Stimulated activated CD4-positive, alpha-beta T cell treated with anti-CD3 and anti-CD28 coated beads, Interleukin-12 subunit alpha, Interleukin-12 subunit beta, amount 100 ng/mL, for 48 hours (primary cell): ENCODE results near the gene PTPRC.

ENCODE experiments used
- DNase-seq, 3 donors: peaks; one replicate each; pipeline ENCODE4 v3.0.0-alpha.2; 2020; ENCODE audit warnings: low read depth in 2 of 3, low spot score in 1 of 3

Gene PTPRC

DNA sequence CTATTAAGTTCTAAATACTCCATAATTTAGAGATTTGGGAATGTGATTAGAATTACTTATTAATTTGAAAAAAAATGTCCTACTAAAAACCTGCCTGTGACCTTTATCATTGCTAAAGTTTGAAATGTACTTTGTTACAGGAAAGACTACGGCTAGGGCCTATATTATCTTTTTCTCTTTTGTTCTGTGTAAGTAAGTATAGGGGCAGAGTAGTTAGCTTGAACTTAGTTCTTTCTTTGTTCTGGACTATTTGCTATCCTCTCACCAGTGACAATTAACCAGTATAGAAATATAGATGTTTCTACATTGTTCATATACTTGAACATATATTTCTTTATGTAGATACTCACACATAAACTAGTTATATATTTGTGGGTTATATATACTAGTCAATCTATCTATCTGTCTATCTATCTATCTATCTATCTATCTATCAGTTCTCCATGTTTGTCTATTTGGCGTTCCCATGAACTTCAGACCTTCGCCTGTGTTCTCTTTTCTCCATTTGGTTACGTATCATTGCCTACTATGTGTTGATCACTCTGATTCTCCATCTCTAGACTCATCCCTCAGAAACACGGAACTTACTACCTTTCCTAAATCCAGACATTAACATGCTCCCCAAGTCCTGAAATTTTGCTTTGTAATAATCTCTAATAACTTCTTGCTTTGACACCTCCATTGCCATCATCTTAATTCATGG is 3.3 kb downstream of the PTPRC start:
- no peak for DNase-seq

DNA sequence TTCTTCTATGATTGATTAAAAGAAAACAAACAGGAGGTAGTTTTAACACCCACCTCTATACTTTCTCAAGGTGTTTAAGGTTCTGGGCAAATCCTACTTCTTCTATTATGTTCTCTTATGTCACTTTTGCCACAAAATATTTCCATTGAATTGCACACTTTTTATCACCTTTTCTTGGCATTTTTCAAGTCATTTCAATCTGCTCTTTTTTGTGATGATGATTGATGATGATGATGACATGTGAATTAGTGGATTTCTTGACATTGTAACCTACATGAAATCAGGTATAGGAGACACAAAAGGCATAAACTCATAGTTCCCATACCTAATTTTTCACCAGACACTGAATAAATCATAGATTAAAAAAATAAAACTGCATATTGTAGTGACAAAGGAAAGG is 4.1 kb downstream of the PTPRC start:
- no peak for DNase-seq

DNA sequence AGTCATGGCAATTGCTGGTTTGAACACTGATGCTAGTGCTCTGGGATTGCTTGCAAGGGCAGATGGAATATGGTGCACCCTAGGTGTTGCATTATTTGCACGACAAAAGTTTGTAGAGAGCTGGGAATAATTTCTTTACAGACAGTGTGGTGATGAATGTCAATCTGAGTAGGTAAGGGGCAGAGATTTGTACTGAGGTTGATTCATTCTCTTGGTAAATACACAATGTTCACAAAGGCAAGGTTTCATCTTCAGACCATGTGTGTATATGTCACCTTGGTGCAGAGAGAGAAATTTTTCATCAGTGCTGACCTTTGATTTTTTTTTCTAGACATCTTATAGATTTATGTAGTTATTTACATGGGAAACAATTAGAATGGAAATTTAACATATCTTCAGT is 5.0 kb downstream of the PTPRC start:
- no peak for DNase-seq

DNA sequence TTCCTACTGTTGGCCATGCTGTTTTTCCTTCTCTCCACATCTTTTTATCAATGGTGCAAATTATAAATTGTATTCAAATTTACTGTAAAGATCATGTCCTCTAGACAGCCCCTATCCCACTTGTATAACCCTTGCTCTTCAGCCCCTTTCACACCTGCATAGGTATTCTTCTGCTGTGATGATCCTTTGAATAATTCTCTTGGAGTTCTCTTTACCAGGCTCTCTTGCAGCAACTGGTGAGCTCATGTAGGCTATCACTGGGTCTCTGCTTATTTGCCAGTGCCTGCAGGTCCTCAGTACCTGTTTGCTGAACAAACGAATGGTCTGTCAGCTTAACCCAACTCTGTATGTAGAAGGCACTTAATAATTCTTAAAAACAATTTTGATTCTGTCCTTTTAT is 8.2 kb downstream of the PTPRC start:
- DNase-seq: no peak

DNA sequence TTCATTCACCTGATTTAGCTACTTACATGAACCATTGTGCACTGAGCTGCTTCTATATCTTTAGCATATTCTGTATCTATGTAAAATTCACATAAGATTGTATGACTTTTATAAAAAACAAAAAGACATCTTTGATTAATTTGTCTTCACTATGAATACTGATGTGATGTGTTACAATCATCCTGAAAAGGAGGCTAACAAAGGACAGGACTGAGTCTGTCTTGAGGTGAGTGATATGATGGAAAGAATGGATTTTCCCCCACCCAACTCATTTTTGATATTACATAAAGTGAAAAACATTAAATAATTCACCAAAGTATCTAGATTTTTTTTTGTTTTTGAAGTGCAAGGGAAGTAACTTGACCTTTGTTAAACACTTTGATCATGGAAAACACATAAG is 9.8 kb downstream of the PTPRC start:
- DNase-seq: no peak

DNA sequence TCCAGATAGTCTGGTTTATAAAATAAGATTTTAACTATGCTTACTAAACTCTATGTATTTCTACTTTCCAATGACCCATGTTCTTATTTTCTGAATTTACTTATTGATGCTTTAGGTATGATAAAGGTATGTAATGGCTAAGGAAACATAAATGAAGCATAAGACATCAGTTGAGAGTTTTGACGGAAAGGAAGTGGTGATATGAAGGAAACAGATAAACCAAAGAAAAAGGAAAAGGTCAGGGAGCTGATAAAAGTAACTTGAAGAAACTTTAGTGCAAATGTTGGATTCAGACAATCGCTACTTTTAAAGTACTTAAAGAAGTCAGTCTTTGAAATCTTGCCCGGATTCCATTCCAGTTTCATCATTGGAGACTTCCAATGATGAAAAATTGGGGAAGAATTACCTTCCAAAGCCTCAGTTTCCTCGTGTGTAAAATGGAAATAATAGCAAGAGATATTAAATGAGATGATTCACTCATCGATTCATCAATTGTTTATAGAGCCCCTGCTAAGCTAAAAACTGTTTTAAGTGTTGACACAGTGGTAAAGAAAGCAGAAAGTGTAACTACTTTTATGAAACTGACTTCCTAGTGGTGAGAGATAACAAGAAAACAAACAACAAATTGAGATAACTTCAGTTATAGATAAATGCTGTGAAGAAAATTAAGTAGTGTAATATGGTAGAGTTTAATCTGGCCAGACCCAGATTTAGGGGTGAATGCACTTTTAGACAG is 10.6 kb downstream of the PTPRC start:
- no peak for DNase-seq

DNA sequence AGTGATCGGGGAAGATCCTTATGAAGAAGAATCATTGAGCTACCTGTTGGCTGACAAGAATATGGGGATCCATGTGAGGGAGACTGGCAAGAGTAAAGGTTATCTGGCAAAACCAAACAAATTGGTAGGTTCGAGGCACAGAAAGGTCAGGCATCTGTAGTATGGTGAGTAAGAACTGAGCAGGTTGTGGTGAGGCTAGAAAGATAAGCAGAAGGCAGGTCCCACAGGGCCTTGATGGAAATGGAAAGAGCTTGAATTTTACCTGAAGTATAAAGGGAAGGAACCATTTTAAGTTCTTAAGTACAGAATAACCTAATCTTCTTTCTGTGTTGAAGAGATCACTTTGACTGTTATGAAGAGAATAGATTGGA is 11.1 kb downstream of the PTPRC start:
- peak in 1 of 3 donors; percentile 28 for DNase-seq

DNA sequence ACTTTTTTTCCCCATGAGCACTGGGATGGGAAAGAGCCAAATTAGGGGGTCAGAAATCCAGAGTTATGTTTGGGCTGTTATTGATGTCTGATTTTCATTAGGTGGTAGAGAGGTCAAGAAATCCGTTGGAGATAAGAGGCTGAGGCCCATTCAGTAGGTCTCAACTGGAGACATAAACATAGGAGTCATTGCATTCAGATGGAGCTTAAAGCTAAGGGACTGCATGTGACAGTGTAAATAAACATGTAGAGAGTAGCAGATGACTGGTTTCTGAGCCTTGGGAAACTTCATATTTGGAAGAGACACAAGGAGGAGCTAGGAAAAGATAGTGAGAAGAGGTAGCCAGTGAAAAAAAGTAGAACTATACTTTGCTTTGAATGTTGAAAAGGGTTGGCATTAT is 11.7 kb downstream of the PTPRC start:
- no peak for DNase-seq

DNA sequence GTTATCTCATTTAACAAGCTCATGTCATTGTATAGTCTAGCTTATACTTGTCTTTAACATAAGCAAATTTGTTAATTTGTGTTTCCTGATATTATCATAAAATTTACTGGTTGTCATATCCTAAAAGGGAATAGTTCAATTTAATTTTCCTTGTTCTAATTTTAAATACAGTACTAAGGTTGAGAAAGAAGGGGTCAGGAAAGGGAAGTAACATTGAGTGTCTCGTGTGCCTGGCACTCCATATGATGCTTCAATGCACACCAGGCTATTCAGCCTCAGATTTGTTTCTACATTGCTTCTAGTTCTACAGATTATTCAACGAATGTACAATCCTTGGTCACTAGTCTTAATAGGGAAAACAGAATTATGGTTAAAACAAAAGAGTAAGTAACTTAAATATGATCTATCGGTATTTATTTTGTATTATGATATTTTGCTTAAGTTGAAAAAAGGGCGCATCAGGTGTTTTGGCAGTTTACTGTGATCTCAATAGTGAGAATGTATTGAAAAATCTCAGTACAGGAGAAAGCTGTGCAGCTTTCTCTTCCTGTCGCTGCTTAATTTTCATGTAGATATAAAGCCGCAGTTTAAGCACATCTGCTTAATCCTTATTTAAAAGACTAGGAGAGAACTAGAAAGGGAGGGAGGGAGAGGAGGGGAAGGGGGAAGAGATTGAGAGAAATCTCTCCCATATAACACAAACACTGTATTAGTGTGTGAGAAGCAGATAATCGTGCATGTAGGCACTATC is 13.0 kb downstream of the PTPRC start:
- no peak for DNase-seq

DNA sequence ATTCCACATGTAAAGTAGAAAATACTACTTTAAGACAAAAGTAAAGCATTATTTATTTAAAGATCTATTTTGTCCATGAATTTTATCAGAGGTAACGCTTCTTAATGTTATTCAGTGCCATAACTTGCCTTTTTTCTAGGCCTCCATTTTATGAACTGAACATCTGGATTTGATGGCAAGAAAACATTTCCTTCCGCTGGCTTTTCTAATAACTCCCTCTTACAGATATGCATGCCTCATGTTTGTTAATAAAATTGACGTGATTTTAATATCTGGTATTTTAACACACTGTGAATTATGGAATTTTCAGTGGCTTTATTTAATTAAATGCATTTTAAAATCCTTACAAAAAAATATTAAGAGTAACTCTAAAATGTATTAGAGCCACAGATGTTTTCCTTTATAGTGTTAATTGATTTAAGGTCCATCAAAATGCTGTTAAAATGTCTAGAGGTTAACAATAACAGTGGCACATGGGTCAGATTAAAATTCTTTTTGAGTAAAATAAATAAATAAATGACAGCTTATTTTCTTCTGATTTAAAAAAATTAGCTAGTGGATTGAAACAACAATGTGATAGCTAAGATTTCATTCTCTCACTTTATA is 15.1 kb downstream of the PTPRC start:
- no peak for DNase-seq

DNA sequence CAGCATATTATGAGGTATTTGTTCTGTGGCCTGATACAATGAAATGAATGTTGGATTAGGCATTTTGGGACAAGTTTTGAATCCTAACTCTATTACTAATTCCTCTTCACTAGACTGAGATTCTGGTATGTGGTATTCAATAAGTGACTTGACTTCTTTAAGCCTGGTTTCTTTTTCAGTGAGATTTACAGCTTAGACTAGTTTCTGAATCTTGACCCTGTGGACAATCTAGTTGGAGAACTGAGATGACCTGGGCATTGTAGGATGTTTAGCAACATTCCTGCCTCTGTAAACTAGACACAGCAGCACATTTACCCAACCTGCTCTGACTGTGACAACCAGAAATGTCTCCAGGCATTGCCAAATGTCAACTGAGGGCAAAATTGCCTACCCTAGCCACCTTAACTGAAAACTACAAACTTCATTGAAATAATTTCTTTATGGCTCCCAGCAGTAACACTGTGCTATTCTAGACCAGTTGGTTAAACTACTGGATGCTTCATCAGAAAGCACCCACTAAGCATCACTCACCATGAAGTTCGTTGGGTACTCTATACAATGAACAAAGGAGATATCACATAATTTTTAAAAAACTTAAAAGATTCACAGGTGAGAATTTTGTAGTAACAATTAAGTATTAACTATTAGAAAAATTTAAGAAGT is 16.8 kb downstream of the PTPRC start:
- DNase-seq: no peak

DNA sequence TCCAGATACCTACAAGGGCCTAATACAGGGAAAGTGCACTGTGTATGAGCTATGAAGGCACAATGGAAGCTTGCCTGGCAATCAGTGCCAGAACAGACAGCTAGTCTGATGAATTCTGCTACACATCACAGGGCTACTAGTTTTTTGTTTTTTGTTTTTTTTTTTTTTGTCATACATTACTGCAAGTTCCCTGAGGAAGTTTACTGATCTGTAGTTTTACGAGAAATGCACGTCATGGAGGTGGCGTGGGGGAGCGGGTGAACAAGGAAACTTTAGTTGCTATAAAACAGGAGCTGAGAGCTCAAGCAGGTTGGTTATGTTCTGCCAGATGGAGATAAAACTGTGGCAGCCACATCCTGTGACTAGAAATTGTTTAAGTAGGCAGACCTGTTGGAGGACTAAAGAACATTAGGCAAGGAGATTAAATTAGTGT is 17.7 kb downstream of the PTPRC start:
- peak; percentile 60 to 68 (median 68) for DNase-seq

DNA sequence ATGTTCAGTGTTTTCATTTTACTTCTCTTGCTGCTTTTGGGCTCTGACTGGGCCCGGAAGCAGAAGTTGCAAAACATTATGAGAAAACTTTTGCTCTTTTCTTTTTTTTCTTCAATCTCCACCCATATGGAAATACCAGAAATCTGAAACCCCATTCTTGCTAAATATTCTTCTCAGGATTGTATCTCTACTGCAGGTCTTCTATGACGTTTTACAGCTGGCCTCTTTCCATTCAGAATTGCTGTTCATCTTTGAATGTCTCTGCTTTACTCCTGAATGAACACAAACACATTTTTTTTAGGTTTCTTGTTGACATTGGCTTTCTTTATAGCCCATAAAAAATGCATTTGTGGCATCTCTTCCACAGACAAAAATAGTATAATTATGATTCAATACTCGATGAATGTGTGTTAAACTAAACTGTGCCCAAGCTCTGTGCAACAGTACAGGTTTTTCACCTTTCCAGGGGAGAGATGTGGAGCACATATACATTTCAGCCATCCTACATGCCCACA is 18.8 kb downstream of the PTPRC start:
- DNase-seq: no peak

DNA sequence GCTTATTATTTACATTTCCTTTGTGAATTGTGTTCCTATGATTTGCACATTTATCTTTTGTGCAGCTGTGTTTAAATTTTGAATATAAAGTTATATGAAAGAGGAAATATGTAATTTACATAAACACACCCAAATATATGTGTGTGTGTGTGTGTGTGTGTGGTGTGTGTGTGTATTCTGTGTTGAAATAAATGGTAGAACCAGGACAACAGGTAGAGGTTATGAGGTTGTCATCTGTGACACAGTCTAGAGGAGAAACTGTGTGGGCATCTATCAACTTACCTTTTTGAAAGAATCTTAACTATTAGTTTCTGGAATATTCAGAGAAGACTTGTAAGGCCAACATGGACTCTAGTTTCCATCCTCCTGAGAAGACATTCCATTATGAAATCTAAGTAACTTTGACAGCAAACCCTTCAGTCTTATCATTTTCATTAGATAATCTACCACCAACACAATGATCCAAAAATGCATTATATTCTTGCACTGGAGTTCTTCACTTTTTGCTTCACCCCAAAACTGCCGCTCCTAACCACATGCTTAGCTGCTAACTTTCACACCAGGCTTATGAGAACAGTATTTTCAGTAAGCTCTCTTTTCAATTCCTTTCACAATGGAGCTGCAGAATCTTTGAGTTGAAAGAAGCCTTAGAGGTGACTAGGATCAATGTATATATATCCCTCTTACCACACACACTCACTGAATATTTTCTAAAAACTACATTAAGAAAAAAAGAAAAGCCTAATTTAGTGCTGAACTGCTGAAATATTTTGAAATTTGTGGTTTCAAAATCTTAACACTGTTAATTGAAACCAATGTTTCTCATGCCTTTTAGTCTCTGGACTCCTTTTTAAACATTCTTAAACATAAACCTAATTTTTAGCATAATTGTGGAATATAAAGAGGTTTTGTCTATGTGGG is 21.8 kb downstream of the PTPRC start:
- no peak for DNase-seq

DNA sequence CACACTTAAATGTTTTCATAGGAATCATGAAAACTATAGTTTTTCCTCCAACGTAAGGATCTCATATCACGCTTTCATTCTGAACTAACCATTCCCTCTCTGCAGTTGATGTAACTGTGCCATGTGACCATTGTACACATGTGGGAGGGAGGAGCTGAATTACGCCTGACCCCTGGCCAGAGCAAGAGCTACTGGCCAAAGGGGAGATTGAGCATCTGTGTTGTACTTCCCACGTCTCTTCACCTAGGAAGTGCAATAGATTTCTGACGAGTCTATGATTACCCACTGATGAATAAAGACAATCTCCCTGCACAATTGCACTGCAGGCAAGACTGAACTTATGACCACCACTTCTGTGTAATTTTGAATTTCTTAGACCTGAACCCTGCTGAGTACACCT is 24.0 kb downstream of the PTPRC start:
- no peak for DNase-seq

DNA sequence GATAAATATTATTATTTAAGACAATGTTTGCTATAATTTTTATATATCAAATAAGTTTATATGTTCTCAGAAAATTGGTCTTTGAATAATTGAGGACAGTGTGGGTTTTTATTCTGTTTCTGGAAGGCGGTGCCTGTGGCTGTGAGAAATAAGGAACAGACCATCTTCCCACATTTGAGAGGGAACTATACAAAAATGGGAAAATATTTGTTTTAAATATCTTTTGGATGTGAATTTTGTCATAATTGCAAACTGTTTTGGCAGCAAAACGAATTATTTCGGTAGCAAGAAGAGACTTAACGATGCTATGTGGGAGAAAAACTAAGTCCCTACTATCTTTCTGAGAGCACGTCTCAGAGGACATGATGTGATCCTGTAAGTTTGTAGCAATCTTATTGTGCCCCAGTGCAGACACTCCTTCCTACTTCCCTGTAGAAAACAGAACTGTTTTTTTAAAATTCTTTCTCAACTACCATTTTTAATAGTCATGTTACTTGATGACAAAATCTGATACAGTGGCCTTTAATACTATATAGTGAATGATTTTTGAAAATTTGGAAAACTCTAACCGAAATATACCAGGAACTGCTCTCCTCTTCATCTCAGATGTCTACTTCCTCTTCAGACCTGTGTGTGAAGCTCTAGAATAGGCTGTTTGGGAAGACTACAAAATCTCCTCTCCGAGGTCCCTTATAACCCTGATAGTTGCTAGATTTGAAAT is 25.4 kb downstream of the PTPRC start:
- no peak for DNase-seq

DNA sequence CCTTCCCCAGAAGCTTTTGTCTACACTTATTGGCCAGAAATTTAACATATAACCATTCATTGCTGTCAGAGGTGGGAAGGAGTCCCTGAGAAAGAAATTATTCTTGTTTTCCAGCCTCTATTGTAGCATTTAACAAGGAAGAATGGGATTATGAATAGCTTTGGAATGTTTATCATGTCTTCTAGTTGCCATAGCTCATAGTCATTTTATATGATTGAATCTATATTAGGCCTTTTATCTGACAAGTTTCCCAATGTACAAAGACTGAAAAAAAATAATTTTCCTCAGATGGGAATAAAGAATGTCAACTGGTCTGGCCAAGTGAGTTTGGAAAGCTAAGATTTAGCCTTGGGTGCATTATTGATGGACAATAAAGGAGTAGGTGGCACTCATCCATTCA is 28.3 kb downstream of the PTPRC start:
- no peak for DNase-seq

DNA sequence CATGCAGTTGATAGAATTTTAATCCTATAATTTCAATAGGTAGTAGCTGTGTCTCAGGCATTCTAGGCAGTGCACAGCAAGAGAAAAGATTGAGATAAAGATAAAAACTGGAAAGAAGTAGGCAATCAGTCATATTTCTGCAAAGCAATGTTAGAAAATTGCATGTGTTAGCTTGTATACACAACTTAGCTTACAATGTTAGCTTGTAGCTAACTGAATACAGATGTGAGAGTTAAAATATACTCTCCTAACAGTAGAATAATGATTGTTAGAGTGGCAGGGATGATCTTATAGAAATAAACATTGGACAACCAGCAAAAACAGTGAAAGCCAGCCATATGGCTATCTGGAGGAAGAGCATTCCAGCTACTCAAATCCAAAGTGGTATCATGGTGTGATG is 29.0 kb downstream of the PTPRC start:
- DNase-seq: no peak

DNA sequence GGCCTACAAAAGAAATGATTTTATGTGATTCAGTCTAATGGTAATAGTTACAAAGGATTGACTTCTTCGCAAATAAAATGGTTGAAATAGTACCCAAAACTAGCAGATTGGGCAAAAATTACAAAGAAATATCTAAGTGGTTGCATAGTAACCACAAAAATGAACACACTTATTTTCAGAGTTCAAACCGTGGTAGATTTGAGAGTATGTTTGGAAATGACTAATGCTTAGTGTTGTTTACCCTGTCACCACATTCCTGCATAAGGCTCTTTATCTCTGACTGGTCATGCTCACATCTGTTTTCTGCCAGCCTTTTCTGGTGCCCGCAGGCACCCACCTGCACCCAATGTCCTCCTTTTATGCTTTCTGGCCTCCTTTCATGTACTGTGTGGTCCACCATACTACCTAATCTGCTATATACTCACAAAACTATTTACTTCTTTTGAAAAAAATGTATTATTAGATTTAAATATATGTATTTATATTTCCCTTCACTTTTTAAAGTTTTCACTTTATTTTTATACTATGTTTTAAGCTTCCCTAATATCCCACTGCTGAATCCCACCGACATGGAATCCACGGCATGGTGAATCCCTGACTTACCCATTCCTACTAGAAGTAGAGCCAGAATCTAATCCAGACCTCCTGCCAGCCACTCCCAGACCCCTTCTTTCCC is 30.3 kb downstream of the PTPRC start:
- DNase-seq: no peak
